ENCODE results near the gene PROSER1.
"Not testable (repeated sequence)": the region's sequence is repeated elsewhere in the genome, so short reads cannot be mapped to it uniquely, and the experiment has no call there.

The PROSER1 gene

DNA sequence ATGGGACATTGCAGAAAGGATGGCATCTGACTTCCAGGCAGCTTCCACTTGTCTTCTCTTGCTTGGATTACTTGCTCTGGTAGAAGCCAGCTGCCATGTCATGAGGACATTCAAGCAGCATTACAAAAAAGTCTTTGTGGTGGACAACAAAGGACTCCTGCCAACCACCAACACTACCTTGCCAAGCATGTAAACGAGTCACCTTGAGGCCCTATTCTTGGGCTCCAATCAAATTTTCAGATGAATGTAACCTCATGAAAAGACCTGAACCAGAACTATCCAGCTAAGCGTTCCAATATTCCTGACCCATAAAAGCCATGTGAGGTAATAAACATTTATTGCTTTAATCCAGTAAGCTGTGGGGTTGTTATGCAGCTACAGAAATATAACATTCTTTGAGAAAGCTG is 12.5 kb downstream of the PROSER1 start:
- DNase-seq (ENCODE audit: low read depth in 3 of 3) = no peak

- no peak for DNase-seq (ENCODE audit: low read depth in 3 of 3)
These were observed 14.1 kb downstream of the PROSER1 start for GRCh38 chr13:39023761-39024160.

GRCh38 chr13:39023316-39023715 is 14.6 kb downstream of the PROSER1 start:
- DNase-seq (ENCODE audit: low read depth in 3 of 3) = no peak

DNA sequence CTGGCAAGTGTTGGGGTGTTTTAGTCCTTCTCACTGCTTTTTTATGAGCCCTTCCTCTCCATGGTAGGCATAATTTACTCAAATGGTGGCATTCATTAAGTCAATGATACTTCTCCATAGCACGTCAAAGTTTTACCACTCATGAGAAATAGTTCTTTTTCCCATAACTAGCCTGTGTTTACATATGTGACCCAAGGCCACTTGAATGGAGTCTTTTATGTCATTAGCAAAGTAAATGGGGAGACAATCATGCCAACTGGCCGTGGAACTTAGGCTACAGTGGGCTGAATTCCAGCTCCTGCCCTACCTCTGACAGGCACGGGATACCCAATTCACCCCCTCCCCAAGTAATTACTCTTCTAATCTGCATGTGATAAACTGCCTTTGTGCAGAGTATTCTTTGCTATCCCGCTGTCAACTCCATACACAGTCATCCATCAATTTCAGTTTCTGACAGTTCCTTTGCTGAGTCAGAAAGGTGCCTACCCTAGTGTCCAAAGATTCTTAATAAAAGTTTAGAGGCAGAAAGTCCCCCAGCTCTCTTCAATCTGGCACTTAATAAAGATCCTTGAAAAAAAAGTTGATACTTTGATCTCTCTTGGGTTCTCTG is 16.9 kb downstream of the PROSER1 start:
- no peak for DNase-seq (ENCODE audit: low read depth in 3 of 3)

DNA sequence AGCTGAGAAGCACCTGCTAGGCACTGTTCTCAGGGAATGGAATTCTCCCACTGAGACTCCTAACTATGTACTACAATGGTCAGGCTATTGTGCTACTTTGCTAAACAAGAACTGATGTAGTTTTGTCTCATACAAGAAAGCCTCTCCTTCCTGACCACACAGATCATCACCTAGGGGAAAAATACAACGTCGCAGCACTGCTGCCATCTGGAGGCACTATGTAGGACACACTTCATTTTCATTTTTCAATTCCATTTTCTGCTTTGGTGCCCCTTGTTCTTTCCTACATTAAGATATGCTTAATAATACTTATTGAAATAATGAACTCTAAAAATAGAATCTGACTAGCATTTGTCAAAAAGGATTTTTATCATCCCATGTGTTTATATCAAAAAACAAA is 21.1 kb downstream of the PROSER1 start:
- no peak for DNase-seq (ENCODE audit: low read depth in 3 of 3)

- DNase-seq (ENCODE audit: low read depth in 3 of 3) = no peak
These were observed 21.8 kb downstream of the PROSER1 start for GRCh38 chr13:39016087-39016486.

DNA sequence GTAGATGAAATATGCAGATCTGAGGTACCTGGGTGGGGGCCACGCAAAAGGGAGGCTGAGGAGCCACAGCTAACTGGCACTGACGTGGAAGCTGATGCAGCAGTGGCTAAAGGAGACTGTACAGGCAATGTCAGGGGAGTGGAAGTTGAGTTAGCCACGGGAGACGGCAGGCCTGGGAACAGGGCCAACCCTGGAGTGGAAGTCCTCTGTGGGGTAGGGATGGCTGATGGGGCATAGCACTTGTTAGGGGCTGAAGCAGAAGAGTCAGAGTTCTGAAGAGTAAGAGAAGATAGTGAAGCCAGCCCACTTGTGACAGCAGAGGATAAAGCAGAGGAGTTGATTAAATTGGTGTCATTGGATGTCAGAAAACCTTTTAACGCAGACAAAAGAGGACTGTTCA is 24.4 kb downstream of the PROSER1 start:
- DNase-seq (ENCODE audit: low read depth in 3 of 3) = no peak

DNA sequence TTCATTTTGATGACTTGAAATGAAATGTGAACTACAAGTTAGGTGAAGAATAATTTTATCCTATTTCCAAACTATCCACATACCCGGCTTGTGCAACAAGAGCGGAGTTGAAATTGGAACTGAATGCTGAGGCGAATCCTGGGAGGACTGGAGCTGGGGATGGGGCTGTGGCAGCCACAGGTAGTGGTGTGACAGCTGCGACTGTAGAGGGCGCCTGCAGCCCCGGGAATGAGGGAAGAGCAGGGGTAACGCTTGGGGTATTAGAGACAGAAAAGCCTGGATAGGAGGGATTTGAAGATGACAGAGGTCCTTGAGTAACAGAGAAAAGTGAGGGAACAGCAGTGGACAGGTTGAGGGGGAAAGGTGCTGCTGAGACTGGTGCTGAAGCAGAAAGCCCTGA is 25.3 kb downstream of the PROSER1 start:
- DNase-seq (ENCODE audit: low read depth in 3 of 3) = no peak

GRCh38 chr13:39006371-39007111 is 31.3 kb downstream of the PROSER1 start:
- DNase-seq (ENCODE audit: low read depth in 3 of 3) = not testable (repeated sequence)

DNA sequence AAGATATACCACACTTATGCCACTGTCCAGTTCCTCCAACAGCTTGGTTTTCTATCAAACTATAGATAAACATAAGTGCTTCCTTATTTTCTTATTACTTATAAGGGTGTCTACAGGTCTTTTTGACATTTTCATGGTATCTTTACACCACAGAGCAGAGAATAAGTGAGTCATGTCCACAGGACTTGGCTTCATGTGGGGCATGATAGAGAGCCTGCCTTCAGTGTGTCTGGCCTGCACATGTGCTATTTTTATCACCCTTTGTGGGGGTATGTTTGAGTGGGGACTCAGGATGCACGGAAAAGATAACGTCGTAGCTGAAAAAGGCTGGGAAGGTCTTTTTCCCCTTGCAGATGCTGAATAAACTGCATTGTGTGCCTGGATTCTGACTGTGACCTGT is 39.1 kb downstream of the PROSER1 start:
- DNase-seq (ENCODE audit: low read depth in 3 of 3) = no peak

DNA sequence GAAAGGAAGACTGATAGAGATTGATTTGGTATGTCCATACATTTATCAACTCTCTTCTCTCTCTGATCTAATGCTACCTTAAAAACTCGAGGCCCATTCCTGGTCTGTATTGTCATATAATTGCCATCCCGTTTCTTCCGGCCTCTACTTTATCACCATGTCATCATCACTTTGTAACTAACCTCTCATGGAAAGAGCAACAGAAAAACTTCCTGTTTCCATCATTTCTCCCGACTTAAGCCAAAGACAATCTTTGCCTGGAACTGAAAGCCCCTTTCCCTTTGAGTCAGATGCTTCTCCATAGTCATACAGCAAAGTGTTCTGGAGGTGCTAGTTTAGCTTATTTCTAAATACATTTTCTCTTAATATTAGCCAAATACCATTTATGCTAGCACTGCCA is 44.5 kb downstream of the PROSER1 start:
- no peak for DNase-seq (ENCODE audit: low read depth in 3 of 3)

GRCh38 chr13:38990693-38991092 is 47.2 kb downstream of the PROSER1 start, which contains the start of gene STOML3:
Gene STOML3, minus strand, starts transcription at chr13:38990831. Its CDS starts 110 bp downstream, at chr13:38990721.
- no peak for DNase-seq (ENCODE audit: low read depth in 3 of 3)

DNA sequence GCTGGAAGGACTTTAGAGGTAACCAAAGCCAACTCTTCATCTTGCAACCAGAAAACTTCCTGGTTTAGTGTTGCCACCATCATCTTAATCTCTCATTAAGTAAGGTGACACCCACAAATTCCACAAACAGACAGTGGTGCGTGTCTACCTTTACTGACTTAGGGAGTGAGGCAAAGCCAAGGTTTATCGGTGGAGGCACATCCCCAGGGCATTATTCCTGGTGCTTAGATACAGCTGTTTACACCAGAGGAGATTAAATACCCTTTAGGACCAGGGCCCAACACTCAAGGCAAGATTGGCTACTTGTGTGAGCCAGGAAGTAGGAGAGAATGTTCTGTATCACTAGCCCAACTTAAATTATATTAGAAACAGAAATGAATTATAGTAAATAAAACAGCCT is 56.8 kb downstream of the PROSER1 start:
- DNase-seq (ENCODE audit: low read depth in 3 of 3) = no peak

DNA sequence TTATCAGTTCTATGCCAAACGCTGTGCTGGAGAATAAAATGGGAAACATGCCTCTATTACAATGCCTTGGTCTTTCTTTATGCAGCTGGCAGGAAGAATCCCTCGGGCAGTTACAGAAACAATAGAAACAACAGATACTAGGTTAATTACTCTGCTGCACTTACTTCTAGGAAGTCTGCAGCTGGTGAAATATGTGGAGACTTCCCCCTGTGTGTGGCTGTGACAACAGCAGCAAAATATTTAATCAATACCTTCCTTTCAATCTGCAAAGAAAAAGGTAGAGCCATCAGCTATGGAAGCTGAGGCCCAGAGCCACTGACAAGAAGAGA is 57.2 kb downstream of the PROSER1 start:
- no peak for DNase-seq (ENCODE audit: low read depth in 3 of 3)

DNA sequence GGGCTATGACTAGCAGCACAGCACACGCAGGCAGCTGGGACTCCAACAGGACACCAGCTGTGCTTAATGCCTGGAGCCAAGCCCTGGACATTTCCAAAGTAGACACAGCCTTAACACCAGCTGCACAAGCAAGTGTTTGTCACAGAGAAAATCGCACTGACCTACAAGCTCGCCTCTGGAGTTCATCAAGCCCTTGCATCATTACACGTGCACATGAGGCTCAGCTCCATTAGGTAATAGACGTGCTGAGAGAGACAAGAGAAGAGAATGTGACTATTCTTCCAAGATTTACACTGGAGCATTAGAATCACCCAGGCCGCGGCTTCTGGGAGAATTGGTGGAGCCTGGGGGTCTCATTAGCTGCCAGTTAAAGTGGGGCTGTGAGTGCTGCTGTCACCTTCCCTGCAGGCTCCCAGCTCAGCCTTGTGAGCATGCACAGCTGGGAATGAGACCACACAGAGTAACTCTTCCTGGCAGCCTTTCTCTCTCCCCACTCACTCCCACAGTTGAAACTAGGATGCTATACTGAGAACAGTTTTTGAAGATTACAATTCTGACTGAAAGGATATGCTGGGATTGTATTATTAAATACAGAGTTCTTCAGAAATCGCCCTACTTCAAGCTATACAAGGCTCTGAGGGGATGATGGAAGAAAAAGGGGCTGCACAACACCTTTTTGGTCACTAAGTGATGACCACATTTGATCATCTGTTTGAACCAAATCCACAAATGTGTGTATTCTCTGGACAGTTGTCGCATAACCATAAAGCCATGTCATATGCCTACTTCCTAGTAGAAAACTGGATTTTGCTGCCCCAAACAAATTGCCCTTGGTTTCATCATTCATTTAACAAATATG is 57.8 kb downstream of the PROSER1 start:
- no peak for DNase-seq (ENCODE audit: low read depth in 3 of 3)

- DNase-seq (ENCODE audit: low read depth in 3 of 3) = no peak
These were observed 67.4 kb downstream of the PROSER1 start for GRCh38 chr13:38970380-38971051.

DNA sequence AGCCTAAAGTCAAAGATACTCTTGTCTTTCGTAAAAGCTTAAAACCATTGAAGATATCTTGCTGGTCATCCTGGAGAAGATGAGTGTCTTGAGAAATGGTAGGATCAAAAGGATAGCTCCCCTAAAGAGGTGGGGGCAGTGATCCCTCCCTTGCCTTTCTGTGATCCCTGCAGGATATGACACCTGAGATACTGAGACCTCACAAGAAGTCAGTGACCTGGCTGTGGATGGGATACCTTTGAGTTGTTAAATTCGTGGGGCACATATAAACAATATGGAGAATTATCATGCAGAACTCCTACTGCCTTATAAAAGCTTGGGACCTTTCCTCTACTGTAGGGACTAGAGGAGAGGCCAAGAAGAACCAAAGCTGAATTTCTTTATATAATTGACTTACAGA is 68.7 kb downstream of the PROSER1 start:
- DNase-seq (ENCODE audit: low read depth in 3 of 3) = no peak

DNA sequence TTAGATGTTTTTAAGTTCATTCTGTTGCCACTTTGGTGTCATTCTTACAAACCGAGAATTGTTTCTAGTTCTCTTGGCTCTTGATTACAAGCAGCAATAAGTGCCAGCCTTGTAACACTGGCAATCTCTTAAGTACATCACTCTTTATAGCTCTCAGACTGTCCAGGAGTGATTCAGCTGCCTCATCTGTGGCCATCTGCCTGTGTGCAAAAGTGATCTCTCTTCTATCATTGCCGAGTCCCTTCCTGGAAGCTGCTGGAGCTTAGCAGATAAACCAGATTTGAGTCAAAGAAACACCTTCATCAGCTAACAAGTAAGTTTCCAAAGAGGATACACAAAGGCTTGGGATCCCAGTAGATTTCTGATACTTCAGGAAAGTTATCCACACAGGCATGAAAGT is 70.4 kb downstream of the PROSER1 start:
- no peak for DNase-seq (ENCODE audit: low read depth in 3 of 3)

GRCh38 chr13:38965281-38965680 is 72.6 kb downstream of the PROSER1 start:
- no peak for DNase-seq (ENCODE audit: low read depth in 3 of 3)

- DNase-seq (ENCODE audit: low read depth in 3 of 3) = no peak
These were observed 77.7 kb downstream of the PROSER1 start for GRCh38 chr13:38960175-38960574.
